Gastroesophageal sphincter (tissue), 2 donors: ENCODE measurements around the gene GRK5.

Experiments
- EP300 ChIP-seq: sonication (generic); formaldehyde crosslinking; IDR thresholded peaks from one replicate; pipeline ENCODE4 v1.6.1; 2017; ENCODE audit warnings: antibody characterized with exemption, mild to moderate bottlenecking
- POLR2A ChIP-seq, 2 donors: fragments of 450-650 bp; IDR thresholded peaks; one replicate each; pipeline ENCODE4 v1.6.1; 2017; ENCODE audit warnings: antibody characterized with exemption in 2 of 2, mild to moderate bottlenecking in 2 of 2, moderate library complexity in 1 of 2

DNA sequence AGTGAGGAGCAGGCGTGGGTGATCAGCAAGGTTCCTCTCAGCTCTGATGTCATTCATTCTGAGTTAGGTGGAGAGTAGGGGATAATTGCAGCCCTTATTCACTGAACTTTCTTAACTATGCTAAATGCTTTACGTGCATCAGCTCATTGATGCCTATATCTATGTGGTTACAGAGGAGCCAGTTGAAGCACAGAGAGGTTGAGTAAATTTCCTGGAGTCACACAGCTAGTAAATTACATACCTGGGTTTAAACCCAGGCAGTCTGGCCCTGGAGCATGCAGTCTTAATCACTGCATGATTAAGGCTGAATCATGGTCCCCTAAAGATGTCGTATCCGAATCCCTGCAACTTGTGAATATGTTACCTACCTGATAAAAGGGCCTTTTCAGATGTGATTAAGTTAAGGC, 99.6 kb downstream of the GRK5 start:
- TF ChIP-seq POLR2A (IDR thresholded peaks at IDR 0.05): no peak
- TF ChIP-seq EP300: no peak
